GM12892 (cell line): Measurements from ENCODE around the gene FOXL1.

Source experiments
- POLR2A ChIP-seq: IDR thresholded peaks from 2 replicates; pipeline ENCODE4 v1.6.1; 2011; ENCODE audit warnings: low read depth, low read length, control low read depth
- POLR2AphosphoS5 ChIP-seq: IDR thresholded peaks from 2 replicates; pipeline ENCODE4 v1.6.1; 2011; ENCODE audit warnings: low read depth, low read length, control low read depth
- TAF1 ChIP-seq: IDR thresholded peaks from 2 replicates; pipeline ENCODE4 v1.6.1; 2011; ENCODE audit warnings: low read depth, mild to moderate bottlenecking, control low read depth, low read length, borderline replicate concordance

DNA sequence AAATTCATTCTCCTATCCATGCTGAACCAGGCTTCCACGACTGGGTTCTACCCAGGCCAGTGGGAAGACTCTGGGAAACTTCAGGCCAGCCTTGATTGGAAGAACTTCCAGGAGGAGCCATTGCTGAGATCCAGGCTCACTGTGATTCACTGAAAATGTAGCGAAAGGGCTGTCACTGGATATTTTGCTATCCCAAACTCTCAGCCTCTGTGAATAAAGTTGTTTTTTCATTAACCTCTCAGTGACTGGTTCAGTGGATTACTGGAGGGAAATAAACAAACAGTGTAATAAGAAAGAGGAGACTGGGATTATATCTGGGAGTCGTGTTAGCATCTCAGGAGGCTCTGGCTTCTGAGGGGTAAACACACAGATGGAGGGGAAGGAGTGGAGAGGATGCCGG is 3.1 kb downstream of the FOXL1 start:
- TF ChIP-seq TAF1 (no peak), POLR2A (no peak), POLR2AphosphoS5 (no peak)
